PC-9 (cell line): ENCODE data around the gene CTDP1.

ENCODE experiments used
- CTCF ChIP-seq: fragments of 200-600 bp; sonication (generic); conservative IDR thresholded peaks from 2 replicates; pipeline ENCODE4 v1.6.1; 2017; ENCODE audit warnings: mixed run types, antibody characterized with exemption, mild to moderate bottlenecking, moderate library complexity
- EZH2 ChIP-seq: fragments of 200-600 bp; sonication (generic); IDR thresholded peaks from 2 replicates; pipeline ENCODE4 v1.8.0; 2017; ENCODE audit warnings: antibody characterized with exemption, low read depth

GRCh38 chr18:79698668-79699335 lies 19.2 kb downstream of the CTDP1 start:
- TF ChIP-seq CTCF (no peak), EZH2 (no peak)
